ENCODE data around the gene EXOC4. TPM values are rescaled to one million over a fixed set of nuclear protein-coding genes. Genes with fewer than 3 reads are reported as not detected.

The EXOC4 gene
- total and polyA plus RNA-seq, 2 donors (not counting 3 experiments of a cell fraction or from before 2014, with no cell fraction given): 20.3 to 73.1 TPM

GRCh38 chr7:134058980-134059379 is 806.1 kb downstream of the EXOC4 start:
- no peak overlapping the region for H3K9ac ChIP-seq (replicated peaks; ENCODE audit: extremely low read depth, insufficient read depth, low read length)
- H3K9me3 ChIP-seq (replicated peaks; ENCODE audit: control insufficient read depth, insufficient read depth, low read length): no peaks in the 10 kb centered on the region
- BruUV-seq (replicated peaks): no TSS peak
- no peaks in the 10 kb centered on the region for H3K36me3 ChIP-seq (ENCODE audit: control insufficient read depth in 2 of 2, extremely low read depth in 1 of 2, insufficient read depth in 2 of 2, low read length in 2 of 2)
- H3K4me2 ChIP-seq (ENCODE audit: insufficient read depth, low read length): no peak overlapping the region
- CTCF ChIA-PET: no interaction called here
- H3K27me3 ChIP-seq (ENCODE audit: control insufficient read depth in 2 of 2, insufficient read depth in 2 of 2, low read length in 2 of 2): no peaks in the 10 kb centered on the region
- no peak overlapping the region for H3K4me3 ChIP-seq (replicated peaks in 1 of 3; ENCODE audit: insufficient read depth in 1 of 3, low read depth in 1 of 3, low read length in 3 of 3)
- FAIRE-seq (no peak), DNase-seq (ENCODE audit: low read depth, low spot score) (no peak)
- no peaks in the 10 kb centered on the region for H3K4me1 ChIP-seq (ENCODE audit: control insufficient read depth, extremely low read depth, insufficient read depth, low read length)
- POLR2A ChIA-PET: no interaction called here
- no peaks in the 10 kb centered on the region for H3K9me1 ChIP-seq (replicated peaks; ENCODE audit: control insufficient read depth, extremely low read depth, insufficient read depth, low read length)
- TF ChIP-seq FOS (IDR thresholded peaks at IDR 0.05; ENCODE audit: borderline replicate concordance, insufficient read depth, low read length) (no peak), MYC (IDR thresholded peaks at IDR 0.05; ENCODE audit: low read depth, low read length) (no peak), GATA2 (IDR thresholded peaks at IDR 0.05; ENCODE audit: insufficient read depth, insufficient read length, low read depth, low read length) (no peak), MAX (IDR thresholded peaks at IDR 0.05; ENCODE audit: insufficient read depth, insufficient read length) (no peak), EZH2 (IDR thresholded peaks at IDR 0.05; ENCODE audit: borderline replicate concordance, low read depth, low read length, severe bottlenecking) (no peak), JUN (IDR thresholded peaks at IDR 0.05; ENCODE audit: borderline replicate concordance, insufficient read depth, insufficient read length, low read depth) (no peak), POLR2AphosphoS5 (IDR thresholded peaks at IDR 0.05; ENCODE audit: insufficient read depth, low read depth, low read length) (no peak), POLR2A (IDR thresholded peaks at IDR 0.05; ENCODE audit: low read depth, low read length) (no peak)
- TF ChIP-seq, protein P1, sequence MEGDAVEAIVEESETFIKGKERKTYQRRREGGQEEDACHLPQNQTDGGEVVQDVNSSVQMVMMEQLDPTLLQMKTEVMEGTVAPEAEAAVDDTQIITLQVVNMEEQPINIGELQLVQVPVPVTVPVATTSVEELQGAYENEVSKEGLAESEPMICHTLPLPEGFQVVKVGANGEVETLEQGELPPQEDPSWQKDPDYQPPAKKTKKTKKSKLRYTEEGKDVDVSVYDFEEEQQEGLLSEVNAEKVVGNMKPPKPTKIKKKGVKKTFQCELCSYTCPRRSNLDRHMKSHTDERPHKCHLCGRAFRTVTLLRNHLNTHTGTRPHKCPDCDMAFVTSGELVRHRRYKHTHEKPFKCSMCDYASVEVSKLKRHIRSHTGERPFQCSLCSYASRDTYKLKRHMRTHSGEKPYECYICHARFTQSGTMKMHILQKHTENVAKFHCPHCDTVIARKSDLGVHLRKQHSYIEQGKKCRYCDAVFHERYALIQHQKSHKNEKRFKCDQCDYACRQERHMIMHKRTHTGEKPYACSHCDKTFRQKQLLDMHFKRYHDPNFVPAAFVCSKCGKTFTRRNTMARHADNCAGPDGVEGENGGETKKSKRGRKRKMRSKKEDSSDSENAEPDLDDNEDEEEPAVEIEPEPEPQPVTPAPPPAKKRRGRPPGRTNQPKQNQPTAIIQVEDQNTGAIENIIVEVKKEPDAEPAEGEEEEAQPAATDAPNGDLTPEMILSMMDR (IDR thresholded peaks at IDR 0.05; ENCODE audit: extremely low read depth in 1 of 2, insufficient read depth in 1 of 2, low read depth in 1 of 2, low read length in 2 of 2): no peak
- no peak overlapping the region for H3K27ac ChIP-seq (ENCODE audit: insufficient read depth, low read depth, low read length)
- dilution Hi-C loops (cut with MboI; ENCODE audit: extremely low pct_ligation_motif_present, low sequenced_read_pairs): no loop called here
- H3K79me2 ChIP-seq (ENCODE audit: control insufficient read depth, insufficient read depth, low read length): no peaks in the 10 kb centered on the region
- no peak overlapping the region for H2AFZ ChIP-seq (ENCODE audit: low read depth, low read length)
- intact Hi-C loops (cut with micrococcal nuclease): no loop called here
- no peaks in the 10 kb centered on the region for H4K20me1 ChIP-seq (replicated peaks; ENCODE audit: control insufficient read depth, extremely low read depth, insufficient read depth, low read length)
